Glomerular visceral epithelial cell (primary cell): ENCODE data around the gene TICRR.
"Not testable (repeated sequence)": the region's sequence is repeated elsewhere in the genome, so short reads cannot be mapped to it uniquely, and the experiment has no call there.

Experiments used
- DNase-seq: peaks from one replicate; pipeline ENCODE4 v3.0.0-alpha.2; 2016; ENCODE audit errors: extremely low spot score

The TICRR gene

DNA sequence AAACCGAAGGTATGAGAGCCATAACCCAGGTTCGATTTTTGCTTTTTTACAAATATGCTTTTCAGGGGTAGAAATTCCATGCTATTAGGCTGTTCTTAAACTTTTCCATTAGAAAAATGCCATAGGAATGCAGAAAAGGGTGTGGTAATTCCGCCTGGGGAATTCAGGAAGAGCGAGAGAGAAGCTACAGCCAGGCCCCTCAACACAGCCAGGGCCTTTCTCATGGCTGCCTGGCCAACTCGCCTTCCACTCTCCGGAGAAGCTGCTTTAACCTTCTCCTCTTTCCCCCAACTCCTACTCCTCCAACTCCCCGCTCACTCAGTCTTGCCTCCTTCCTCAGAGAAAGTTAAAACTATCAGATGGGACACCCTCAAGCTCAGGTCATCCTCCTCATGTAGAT, 9.1 kb upstream of the TICRR start:
- no peak for DNase-seq

DNA sequence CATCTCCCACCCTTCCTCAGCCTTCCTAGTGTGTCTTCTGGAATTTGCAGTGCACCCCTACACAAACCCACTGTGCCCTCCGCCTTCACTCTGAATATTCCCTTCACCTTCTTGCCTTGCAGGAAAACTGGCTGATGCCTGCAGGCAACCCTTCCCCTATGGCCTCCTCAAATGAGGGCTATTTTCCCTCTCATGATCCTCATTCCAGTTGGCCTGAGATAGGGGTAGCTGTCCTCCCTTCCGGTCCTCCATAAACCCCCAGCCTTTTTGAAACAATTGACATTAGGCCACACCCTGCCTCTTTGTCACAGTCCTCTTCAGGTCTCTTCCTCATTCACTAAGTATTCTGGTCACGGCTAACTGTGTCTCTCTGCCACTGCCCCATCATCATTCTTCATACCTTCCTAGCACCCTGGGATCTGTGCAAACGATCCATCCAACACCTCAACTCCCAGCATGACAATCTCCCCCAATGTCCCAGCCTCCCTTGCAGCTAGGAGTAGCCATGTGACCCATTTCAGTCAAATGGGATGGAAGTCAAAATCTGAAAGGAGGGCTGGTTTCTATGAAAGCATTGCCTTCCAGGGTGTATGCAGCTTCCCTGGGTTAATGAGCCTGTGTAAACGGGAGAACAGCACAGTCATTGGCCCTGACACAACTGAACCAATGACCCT, 8.5 kb upstream of the TICRR start:
- no peak for DNase-seq

DNA sequence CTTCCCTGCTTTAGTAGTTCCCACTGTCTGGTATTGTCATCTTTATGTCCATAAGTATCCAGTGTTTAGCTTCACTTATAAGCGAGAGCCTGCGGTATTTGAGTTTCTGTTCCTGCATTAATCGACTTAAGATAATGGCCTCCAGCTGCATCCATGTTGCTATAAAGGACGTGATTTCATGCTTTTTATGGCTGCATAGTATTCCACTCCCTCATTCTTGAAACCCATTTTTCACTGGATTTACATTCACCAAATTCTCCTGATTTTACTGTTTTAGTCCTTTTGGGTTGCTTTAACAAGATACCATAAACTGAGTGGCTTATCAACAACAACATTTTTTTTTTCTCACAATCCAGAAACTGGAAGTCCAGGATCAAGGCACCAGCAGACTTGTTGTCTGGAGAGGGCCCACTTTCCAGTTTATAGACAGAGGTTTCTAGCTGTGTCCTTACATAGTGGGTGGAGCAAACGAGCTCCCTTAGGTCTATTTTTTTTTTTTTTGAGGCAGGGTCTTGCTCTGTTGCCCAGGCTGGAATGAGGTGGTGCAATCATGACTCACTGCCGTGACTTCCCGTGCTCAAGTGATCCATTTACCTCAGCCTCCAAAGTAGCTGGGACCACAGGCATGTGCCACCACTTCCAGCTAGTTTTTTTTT, 6.1 kb upstream of the TICRR start:
- DNase-seq = peak; percentile 15

DNA sequence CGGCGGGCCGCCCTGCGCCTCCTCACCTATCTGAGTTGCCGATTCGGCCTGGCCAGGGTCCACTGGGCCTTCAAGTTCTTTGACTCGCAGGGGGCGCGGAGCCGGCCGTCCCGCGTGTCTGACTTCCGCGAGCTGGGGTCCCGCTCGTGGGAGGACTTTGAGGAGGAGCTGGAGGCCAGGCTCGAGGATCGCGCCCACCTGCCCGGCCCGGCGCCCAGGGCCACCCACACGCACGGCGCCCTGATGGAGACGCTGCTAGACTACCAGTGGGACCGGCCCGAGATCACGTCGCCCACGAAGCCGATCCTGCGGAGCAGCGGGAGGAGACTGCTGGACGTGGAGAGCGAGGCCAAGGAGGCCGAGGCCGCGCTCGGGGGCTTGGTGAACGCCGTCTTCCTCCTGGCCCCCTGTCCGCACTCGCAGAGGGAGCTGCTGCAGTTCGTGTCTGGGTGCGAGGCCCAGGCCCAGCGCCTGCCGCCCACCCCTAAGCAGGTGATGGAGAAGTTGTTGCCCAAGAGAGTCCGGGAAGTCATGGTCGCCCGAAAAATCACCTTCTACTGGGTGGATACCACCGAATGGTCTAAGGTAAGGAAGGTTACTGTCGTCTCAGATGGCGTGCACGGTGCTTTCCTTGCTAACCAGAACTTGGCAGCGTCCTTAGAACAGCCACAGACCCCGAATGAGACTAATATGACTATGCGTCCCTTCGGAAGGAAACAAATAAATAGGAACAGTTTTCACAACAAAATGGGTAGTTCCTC, 567 bp downstream of the TICRR start:
- DNase-seq = peak; percentile 17

DNA sequence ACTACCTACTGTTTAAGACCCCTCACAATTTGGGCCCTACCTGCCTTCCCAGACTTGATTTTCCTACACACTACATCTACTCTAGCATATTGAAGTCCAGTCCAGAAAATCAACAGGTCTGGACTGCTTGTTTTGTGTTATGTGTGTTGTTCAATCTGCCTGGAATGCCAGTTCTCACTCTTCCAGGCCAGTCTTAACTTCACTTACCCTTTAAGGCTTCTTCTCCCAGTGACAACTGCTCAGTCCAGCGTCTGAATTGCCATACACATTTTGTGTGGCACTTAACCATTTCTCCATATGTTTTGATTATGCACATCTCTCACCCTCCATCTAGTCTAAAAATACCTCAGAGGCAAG, 1.1 kb downstream of the TICRR start:
- peak; percentile 21 for DNase-seq

DNA sequence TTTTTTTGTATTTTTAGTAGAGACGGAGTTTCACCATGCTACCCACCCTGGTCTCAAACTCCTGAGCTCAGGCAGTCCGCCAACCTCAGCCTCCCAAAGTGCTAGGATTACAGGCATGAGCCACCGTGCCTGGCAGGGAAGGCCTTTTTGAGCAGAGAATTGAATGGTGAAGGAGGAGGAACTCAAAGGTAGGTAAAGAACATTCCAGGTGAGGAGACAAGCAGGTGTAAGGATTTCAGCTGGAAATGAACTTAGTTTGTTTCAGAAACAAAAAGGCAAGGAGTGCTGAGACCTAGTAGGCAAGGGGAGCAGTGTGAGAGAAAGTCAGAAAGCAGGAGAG, 2.5 kb downstream of the TICRR start:
- no peak for DNase-seq

DNA sequence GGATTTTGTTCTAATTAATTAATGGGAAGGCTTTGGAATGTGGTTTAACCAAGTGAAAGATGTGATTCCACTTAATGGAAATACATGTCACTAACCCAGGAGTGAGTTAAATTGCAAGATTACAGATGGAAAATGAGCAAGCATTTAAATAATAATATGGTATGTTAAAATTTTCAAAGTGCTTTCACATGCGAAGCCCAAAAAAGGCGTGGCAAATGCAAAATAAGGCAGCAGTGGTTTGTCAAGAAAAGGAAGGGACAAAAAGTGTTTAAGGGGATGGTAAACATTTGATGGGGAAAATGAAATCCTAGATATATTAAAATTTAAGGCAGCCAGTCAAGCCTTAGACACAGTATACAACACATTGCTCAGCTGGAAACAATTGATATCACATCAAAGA, 2.9 kb downstream of the TICRR start:
- no peak for DNase-seq

DNA sequence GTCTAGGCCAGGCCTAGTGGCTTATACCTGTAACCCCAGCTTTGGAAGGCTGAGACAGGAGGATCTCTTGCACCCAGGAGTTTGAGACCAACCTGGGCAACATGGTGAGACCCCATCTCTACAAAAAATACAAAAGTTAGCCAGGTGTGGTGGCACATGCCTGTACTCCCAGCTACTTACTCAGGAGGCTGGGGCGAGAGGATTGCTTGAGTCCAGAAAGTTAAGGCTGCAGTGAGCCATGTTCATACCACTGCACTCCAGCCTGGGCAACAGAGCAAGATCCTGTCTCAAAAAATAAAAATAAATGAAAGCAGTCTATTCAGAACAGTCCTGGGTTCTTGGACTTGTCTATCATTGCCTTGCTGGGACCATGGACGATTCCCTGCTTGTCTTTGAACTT, 5.5 kb downstream of the TICRR start:
- DNase-seq = not testable (repeated sequence)

DNA sequence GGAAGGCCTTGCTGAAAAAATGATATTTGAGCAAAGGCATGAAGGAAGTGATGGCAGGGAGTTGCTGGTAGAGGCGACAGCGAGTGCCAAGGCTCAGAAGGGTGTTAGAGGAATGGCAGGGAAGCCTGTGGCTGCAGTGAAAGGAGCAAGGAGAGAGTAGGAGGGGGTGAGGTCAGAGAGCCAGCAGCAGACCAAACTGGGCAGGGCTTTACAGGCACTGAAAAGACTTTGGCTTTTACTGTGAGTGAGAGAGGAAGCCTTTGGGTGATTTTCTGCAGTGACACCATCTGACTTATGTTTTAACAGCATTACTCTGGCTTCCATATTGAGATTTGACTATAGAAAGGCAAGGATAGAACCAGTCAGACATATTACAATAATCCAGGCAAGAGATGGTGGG, 11.4 kb downstream of the TICRR start:
- DNase-seq = no peak

DNA sequence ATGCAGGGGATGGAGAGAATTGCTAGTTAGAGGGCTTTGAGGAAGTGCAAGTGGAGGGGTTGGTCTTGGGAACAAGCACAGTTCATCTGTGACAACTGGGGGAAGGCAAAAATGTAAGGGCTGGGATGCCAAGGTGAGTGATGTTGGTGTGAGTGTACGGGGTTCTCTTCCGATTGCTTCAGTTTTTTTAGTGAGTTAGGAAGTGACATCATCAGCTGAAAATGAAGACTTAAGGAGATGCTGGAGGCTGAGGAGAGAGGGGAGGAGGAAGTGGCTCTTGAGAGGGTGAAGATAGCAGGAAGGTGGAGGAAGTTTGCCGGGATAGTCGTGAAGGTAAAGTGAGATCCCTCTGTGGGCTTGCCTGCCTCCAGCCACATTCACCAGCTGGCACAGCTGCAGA, 12.7 kb downstream of the TICRR start:
- DNase-seq = peak; percentile 21

DNA sequence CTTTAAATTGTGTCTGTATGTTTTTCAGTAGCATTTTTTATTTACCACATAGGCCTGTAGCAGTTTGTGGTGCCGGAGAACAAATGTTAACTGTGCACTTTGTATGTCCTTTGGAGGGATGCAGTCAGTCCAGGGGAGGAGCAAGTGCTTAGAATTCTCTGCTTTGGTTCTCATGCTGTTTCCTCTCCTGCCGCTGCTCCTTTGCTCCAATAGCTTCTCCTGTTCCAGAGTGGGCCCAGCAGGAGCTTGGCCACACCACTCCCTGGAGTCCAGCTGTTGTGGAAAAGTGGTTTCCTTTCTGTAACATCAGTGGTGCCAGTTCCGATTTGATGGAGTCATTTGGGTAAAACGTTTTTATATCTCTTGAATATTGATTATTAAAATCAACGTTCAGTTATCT, 16.6 kb downstream of the TICRR start:
- no peak for DNase-seq

DNA sequence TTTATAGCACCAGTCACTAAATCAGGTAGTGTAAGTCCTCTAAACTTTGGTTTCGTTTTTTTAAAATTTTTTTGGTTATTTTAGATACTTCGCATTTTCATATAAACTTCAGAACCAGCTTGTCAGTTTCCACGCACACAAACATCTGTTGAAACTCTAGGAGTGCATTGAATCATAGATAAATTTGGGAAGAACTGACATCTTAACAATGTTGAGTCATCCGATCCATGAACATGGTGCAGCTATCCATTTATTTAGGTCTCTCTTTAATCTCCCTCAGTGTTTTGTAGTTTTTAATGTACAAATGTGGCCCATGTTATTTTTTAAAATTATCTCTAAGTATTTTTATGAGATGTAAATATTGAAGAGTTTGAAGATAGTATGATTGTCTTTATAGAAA, 17.7 kb downstream of the TICRR start:
- no peak for DNase-seq

DNA sequence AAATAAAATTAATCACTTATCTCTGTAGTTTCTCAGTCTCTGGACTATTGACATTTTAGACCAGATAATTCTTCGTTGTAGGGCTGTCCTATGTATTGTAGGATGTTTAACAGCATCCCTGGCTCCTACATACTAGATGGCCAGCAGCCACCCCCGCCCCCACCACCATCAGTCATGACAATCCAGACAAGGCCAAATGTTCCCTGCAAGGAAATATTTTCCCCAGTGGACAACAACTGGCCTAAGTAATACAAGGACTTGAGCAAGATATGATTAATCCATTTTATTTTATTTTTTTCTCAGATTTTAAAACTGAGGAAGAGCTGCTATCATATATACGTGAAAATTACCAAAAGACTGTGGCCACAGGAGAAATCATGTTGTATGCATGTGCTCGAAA, 23.8 kb downstream of the TICRR start:
- no peak for DNase-seq

DNA sequence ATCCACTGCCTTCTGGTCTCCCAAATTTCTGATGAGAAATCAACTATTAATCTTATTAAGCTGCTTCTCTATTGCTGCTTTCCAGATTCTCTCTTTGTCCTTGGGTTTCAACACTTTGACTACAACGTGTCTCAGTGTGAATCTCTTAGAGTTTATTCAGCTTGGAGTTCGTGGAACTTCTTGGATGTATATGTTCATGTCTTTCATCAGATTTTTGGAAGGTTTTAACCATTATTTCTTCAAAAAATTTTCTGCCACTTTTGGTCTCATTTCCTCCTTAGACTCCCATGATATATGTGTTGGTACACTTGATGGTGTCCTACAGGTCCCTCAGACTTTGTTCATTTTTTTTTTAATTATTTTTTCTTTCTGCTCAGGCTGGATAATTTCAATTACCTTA, 36.0 kb downstream of the TICRR start:
- no peak for DNase-seq

DNA sequence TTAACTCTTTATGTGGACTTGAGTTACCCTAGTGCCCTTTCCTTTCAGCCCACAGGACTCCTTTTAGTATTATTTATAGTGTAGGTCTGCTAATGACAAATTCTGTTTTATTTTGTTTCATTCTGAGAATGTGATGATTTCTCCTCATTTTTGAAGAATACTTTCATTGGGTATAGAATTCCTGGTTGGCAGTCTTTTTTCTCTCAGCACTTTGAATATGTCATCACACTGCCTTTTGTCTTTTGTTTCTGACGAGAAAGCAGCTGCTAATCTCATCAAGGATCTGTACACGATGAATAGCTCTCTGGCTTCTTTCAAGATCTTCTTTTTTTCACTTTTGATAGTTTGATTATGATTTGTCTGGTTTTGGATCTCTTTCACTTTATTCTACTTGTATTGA, 37.8 kb downstream of the TICRR start:
- no peak for DNase-seq

DNA sequence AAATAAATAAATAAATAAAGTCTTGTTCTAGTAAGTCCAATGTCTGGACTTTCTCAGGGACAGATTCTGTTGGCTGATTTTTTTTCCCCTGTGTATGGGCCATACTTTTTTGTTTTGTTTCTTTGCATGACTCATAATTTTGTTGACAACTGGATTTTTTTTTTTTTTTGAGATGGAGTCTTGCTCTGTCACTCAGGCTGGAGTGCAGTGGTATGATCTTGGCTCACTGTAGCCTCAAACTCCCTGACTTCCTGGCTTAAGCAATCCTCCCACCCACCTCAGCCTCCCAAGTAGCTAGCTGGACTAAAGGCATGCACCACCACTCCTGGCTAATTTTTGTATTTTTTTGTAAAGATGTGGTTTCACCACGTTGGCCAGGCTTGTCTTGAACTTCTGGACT, 38.9 kb downstream of the TICRR start:
- DNase-seq = no peak

DNA sequence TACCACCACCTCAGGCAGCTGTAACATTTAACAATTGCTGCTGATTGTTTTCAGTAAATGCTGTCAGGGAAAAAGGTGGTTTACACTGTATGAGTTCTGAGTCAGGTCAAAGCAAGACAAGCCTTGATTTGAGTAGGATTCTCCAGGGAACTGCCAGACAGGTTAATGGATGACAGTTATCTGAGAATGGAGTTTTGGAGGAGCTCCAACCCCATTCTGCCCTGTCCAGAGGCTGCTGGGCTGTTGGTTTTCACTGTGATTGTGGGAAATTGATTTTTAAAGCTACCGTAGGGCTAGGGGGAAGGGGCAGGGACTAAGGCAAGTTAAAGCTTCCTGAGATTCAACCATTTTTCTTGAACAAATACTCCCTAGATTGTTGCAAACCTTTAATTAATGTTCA, 39.9 kb downstream of the TICRR start:
- DNase-seq = no peak

DNA sequence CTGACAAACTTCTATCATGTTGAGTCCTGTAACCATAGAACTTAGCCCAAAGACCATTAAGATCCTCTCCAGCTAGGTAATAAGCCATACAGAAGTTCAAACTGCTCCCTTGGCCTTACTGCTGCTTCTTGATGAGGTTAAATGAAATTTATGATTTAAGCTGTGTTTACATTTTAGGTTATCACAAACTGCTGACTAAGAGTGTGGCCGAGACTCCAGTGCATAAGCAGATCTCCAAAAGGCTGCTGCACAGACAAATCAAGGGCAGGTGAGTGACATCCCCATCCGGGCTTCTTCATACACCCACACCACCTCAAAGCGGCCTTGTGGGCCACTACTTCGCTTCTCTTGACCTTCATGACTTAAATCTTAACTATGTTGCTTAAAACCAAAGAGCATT, 41.0 kb downstream of the TICRR start:
- DNase-seq = no peak

DNA sequence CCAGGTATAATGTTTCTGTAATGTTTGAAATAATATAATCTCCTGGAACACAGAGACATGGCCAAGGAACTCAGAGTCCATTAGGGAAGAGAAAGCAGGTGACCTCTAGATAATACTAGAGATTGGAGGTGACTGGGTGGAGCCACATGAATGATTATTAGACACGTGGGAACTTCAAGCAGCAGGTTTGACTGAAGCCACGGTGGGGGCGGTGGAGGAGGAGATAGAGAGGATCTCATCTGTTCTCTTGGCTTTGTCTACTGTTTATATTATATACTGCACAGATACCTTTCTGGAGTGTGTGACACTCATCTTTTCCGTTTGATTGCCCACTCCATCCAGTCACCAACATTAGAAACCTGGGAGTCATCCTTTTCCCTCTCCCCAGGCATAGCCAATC, 46.3 kb downstream of the TICRR start:
- no peak for DNase-seq

DNA sequence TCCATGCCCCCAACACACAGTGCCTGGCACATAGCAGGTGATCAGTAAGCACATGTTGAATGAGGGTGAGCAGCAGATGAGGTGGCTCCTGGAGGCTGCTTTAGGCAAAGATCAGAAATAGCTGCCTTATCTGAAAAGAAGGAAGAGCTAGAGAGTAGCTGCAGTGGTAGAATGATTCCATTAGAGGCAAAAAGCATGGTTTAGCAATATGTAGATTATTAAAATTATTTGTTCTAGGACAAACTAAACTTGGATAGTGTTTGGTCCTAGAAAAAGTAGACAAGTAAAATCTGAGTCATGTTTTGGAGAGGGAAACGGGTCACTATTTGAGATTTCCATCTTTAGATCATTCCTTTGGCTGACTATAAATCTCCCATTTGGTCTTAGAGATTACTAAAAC, 47.9 kb downstream of the TICRR start:
- DNase-seq = no peak

DNA sequence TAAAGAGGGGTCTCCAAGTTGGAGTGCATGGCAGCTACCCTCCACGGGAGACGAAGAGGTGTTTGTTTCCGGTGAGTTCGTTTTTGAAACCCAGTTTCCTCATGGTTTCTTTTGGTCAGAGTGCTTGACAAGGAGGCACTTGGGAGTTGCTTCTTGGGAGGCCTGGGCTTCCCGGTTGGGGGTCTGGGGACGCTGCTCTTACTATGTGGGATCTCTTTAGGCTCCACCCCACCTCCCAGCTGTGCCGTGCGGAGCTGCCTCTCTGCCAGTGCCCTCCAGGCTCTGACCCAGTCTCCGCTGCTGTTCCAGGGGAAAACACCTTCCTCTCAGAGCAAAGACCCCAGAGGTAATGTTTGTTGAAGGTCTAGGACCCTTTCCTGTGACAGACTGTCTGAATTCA, 50.4 kb downstream of the TICRR start:
- DNase-seq = no peak

DNA sequence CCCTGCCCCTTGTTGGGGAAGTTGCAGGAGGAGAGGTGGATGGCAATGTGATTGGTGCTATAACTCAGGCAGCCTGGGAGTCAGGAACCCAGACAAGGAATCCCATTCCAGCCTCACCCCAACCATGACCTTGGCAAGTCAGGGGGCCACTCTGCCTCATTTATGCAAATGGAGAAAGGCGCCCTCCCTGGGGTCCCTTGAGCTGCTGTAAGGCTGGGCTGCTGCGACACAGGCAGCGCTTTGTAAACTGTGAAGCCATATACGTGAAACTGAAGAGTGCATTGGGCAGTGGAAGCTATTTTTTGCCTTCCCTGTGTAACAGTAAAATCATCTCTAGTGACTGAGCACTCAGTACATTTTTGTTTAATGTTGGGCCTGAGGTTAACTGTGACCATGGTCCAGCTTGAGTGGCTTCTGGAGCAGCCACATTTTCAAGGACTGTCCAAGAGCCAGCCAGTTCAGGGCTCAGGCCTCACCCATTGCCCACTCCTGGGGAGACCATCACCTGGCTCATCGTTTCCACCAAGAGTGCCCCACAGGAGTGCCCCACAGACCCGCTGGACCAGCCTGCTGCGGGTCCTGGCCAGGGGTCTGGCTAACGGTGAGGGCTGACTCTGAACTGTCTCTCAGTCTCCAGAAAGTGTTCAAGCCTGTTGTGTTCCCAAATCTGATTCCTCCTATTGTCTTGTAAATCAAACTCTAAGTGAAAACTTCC, 52.1 kb downstream of the TICRR start:
- no peak for DNase-seq

DNA sequence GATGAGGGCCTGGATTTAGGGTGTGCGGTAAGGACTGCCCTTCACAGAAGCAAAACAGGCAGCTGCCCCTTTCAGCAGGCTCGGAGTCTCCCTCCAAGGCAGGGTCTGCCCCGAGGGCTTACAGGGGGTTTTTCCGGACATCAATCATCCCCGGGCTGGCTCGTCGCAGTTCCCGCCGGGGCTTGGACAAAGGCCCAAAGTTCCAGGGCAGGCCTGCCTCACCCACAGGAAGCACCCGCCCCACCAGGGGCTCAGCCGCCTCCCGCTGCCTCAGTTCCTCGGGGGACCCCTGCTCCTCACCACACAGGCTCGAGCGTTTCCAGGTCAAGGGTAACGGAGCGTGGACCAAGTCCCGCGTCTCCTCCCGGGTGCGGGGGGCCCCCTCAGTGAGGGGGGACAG, 53.0 kb downstream of the TICRR start:
- DNase-seq = no peak
